ENCODE results near the gene SERAC1.
A peak's percentile ranks its signal among the peaks of the same experiment; 100 is the strongest.

The SERAC1 gene

DNA sequence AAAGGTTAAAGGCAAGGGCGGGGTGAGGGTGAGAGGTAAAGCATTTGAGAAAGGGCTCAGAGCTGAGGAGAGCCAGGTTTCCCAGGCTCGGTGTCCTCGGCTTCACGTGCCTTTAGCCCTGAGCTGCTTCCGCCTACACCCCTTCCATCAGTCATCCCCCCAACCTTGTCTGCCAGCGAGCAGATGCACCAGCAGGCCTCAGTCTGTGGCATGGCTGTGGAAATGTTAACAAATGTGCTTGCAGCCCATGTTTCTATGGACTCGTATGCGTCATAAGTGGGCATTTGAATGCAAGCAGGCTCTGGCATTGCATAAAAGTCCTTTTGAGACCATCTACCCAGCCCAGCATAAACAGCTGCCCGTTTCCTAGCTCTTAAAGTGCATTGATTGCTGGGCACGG, 97.5 kb downstream of the SERAC1 start:
- peaks cover 14% of the 10 kb centered on the region for H3K4me1 ChIP-seq
- no peaks in the 10 kb centered on the region for H3K27me3 ChIP-seq
- H3K4me2 ChIP-seq = no peak overlapping the region
- TF ChIP-seq Cebpa-rat (IDR thresholded peaks at IDR 0.05) = no peak
- H4K20me1 ChIP-seq = no peaks in the 10 kb centered on the region
- no peaks in the 10 kb centered on the region for H3K9me3 ChIP-seq
- H3K9ac ChIP-seq = no peak overlapping the region
- 0 out of 2 replicates have a peak, but pooled peaks cover 12% of the 10 kb centered on the region for H3K36me3 ChIP-seq
- H3K27ac ChIP-seq = no peak overlapping the region
- no peak overlapping the region for H3K4me3 ChIP-seq

DNA sequence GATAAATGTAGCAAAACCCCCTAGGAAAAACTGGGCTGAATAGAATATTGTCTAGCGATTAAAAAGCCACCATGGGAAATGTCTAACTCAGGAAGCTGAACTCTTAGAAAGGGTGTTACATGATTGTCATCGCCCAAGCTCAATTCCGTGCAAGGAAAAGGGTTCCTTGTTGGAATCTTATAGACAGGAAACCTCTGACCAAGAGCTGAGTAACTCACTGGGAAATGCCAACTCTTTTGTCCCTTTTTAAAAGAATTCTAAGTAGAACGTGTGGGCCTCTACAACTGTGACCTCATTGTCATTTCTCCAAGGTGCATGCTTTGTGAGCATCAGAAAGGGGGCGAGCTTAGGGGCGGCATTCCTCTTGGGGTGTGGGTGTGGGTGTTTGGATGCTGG, 98.3 kb downstream of the SERAC1 start:
- Histone ChIP-seq H3K36me3 (0 out of 2 replicates have a peak, but pooled peaks cover 12% of the 10 kb centered on the region), H3K27ac (no peak overlapping the region), H3K4me2 (no peak overlapping the region), H4K20me1 (no peaks in the 10 kb centered on the region), H3K27me3 (no peaks in the 10 kb centered on the region), H3K4me3 (no peak overlapping the region), H3K4me1 (peaks cover 21% of the 10 kb centered on the region), H3K9me3 (no peaks in the 10 kb centered on the region), H3K9ac (no peak overlapping the region)
- no peak for TF ChIP-seq Cebpa-rat (IDR thresholded peaks at IDR 0.05)

DNA sequence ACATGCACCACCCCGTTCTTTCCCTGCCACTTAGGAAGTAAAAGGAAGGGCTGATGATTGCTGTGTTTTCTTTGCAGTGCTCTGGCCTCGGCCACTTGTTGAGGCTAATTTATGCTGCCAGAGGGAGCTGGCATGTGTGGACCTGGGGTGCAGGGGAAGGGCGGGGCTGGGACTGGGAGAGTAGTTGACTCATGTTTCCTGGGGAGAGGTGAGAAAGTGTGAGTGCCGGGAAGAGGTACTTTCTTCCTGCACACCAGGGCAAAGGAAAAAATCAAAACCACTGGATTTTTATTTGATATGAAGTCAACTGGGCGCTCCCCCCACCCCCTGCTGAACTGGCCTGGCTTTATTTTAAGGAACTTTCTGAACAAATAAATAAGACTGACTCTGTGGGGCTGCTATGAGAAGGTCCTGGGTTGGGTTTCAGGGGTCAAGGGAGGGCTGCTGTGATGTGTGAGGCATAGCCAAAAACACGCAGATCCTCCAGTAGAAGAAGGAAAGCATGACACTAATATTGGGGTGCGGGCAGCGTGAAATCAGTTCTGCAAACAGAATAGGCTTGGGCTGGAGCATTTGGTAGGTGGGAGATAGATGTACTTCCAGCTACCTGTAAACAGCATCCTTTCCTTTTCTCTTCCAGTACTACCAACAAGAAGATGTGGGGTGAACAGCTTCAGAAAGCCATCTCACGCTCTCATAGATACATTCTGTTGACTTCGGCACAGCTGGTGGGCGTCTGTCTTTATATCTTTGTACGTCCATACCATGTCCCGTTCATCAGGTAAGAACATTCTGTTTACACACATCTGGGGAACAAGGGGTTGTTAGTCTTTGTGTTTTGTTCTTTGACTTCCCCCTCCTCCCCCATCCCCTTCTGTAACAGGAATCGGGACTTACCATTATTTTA, 98.9 kb downstream of the SERAC1 start:
- H3K27ac ChIP-seq = no peak overlapping the region
- no peaks in the 10 kb centered on the region for H4K20me1 ChIP-seq
- peaks cover 26% of the 10 kb centered on the region for H3K4me1 ChIP-seq
- H3K9ac ChIP-seq = no peak overlapping the region
- H3K9me3 ChIP-seq = no peaks in the 10 kb centered on the region
- TF ChIP-seq Cebpa-rat (IDR thresholded peaks at IDR 0.05) = no peak
- H3K36me3 ChIP-seq = 0 out of 2 replicates have a peak, but pooled peaks cover 12% of the 10 kb centered on the region
- no peak overlapping the region for H3K4me3 ChIP-seq
- no peak overlapping the region for H3K4me2 ChIP-seq
- no peaks in the 10 kb centered on the region for H3K27me3 ChIP-seq

DNA sequence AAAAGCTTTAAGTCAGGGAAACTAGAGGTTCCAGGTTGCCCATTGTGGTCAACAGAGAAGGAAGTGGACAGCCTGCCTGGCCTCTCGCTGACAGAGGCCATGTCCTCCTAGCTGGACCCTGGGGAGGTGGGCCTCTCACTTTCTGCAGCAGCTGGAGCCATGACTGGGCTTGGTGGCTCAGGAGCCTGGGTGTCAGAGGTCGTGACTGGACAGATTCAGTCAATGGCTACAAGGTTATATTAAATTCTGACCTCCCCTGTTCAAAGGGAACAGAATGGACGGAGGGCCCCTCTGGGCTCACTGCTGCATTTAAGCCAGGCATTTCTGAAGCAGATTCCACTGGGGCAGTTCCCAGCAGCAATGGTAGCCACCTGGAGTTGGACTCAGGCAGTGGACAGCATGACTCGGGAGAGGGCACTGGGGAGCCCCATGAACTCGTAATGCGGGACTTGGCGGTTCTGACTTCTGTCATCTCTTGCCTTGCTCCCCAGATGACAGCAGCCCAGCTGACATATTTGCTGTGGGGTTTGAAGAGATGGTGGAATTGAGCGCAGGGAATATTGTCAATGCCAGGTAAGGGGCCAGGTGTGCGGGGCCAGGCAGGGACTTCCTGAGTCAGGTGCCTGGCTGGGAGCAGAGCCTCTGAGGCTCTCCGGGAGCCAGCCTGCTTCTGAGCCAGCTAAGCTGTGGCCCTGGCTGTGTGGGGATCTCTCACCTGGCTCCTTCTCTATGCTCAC, 99.7 kb downstream of the SERAC1 start:
- no peaks in the 10 kb centered on the region for H3K27me3 ChIP-seq
- 0 out of 2 replicates have a peak, but pooled peaks cover 14% of the 10 kb centered on the region for H3K36me3 ChIP-seq
- no peak overlapping the region for H3K4me3 ChIP-seq
- H3K4me1 ChIP-seq = peaks cover 26% of the 10 kb centered on the region
- H3K9me3 ChIP-seq = peaks cover under 1% of the 10 kb centered on the region; the same call in 1 of the 2 replicates
- TF ChIP-seq Cebpa-rat (IDR thresholded peaks at IDR 0.05) = no peak
- H3K9ac ChIP-seq = no peak overlapping the region
- H3K27ac ChIP-seq = no peak overlapping the region
- no peaks in the 10 kb centered on the region for H4K20me1 ChIP-seq
- H3K4me2 ChIP-seq = no peak overlapping the region

DNA sequence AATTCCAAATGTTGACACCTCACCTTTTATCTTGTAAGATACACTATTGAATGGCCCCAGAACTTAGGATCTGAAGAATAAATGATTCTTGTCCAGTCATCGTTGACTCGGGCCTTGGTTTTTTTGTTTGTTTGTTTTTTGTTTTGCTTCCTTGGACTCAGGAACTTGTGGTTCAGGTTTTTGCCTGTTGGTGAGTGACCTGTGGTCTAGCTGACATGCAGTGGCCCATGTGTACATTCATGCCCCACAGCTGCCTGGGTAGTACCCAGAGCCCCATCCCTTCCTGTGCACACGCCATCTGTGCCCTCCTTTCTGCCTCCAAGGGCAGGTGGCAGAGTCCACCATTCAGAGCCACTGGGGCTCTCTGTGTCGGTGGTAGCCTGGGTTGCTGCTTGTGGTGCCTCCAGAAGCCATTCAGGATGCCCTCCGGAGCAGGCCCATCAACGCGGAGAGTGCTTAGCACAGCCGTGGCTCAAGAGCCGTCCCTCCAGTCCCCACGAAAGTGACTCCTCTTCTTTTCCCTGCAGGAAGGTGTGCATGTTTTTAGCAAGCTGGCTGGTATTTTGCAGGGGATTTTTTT, 100.5 kb downstream of the SERAC1 start:
- Histone ChIP-seq H3K36me3 (0 out of 2 replicates have a peak, but pooled peaks cover 14% of the 10 kb centered on the region), H3K4me3 (no peak overlapping the region)
- no peak for TF ChIP-seq Cebpa-rat (IDR thresholded peaks at IDR 0.05)

DNA sequence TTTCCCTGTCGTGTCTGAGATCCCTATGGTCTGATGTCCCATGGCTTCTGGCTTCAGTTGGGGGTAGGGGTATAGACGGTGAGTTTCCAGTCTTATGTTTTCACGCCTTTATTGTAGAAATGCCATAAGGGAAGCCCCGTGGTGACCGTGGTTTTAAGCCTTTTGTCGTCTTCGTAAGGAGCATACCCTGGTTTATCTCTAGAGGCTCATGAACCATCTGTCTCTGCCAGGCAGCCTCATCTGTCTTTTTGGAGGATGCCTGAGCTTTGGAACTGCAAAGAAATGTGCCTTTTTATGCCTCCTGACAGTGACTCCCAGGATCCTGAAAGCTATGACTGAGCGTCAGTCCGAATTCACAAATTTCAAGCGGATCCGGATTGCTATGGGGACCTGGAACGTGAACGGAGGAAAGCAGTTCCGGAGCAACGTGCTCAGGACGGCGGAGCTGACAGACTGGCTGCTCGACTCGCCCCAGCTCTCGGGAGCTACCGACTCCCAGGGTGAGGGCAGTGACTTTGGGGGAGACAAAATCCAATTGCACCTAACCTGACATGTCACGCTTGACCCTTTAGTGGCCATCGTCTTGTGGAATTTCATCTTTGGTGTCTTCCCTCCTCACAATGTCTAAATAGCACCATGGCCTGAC, 101.8 kb downstream of the SERAC1 start:
- H3K4me3 ChIP-seq = no peak overlapping the region
- no peak for TF ChIP-seq Cebpa-rat (IDR thresholded peaks at IDR 0.05)
- H3K36me3 ChIP-seq = 0 out of 2 replicates have a peak, but pooled peaks cover 18% of the 10 kb centered on the region
- no peaks in the 10 kb centered on the region for H3K27me3 ChIP-seq
- no peak overlapping the region for H3K4me2 ChIP-seq
- H3K9ac ChIP-seq = no peak overlapping the region
- no peak overlapping the region for H3K27ac ChIP-seq
- peaks cover 11% of the 10 kb centered on the region for H3K9me3 ChIP-seq
- H4K20me1 ChIP-seq = no peaks in the 10 kb centered on the region
- H3K4me1 ChIP-seq = peaks cover 24% of the 10 kb centered on the region

More for the DNA sequence above, 100.5 kb downstream of the SERAC1 start:
- H3K27me3 ChIP-seq = no peaks in the 10 kb centered on the region
- no peak overlapping the region for H3K9ac ChIP-seq
- H3K4me2 ChIP-seq = no peak overlapping the region
- H3K9me3 ChIP-seq = peaks cover 8% of the 10 kb centered on the region
- H3K4me1 ChIP-seq = peaks cover 26% of the 10 kb centered on the region
- no peak overlapping the region for H3K27ac ChIP-seq
- no peaks in the 10 kb centered on the region for H4K20me1 ChIP-seq

DNA sequence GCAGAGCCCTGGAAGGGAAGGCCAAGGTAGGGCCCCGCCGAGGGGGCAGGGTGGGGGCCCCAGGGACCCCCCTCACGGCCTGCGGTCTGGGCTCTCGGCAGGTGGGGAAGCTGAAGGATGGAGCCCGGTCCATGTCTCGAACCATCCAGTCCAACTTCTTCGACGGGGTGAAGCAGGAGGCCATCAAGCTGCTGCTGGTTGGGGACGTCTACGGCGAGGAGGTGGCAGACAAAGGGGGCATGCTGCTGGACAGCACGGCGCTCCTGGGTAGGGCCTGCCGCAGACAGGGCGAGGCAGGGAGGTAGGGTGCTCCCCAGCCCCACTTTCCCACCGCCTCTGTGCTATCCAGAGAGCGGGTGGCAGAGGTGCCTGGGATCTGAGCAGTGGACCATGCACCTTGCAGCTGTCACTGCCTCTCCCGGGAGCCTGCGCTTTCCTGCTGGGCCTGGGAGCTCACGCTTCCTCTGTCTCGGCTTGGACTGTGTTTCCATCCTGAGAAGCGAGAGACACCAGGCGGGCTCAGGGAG, 103.3 kb downstream of the SERAC1 start:
- H3K4me2 ChIP-seq = peak overlapping the region; percentile 53
- peaks cover 38% of the 10 kb centered on the region for H3K4me1 ChIP-seq
- H3K9ac ChIP-seq = no peak overlapping the region
- H3K9me3 ChIP-seq = peaks cover 11% of the 10 kb centered on the region
- no peak overlapping the region for H3K27ac ChIP-seq
- TF ChIP-seq Cebpa-rat (IDR thresholded peaks at IDR 0.05) = no peak
- H3K36me3 ChIP-seq = 0 out of 2 replicates have a peak, but pooled peaks cover 15% of the 10 kb centered on the region
- H4K20me1 ChIP-seq = no peaks in the 10 kb centered on the region
- H3K4me3 ChIP-seq = no peak overlapping the region
- H3K27me3 ChIP-seq = no peaks in the 10 kb centered on the region

DNA sequence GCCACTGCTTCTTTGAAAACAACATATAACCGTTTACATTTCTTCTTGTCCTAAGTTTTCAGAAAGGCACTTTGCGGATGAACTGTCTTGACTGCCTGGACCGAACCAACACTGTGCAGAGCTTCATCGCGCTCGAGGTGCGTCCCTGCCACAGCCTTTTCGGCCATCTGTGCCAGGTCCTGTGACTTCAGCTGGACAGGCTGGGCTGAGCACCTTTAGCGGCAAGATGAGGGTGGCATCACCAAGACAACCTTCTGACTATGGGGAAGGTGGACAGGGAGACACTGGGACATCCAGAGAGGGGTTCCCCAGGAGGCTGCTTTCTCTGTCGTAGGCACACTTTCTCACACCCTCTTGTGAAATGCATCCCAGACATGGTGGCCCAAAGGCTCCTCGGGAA, 104.3 kb downstream of the SERAC1 start:
- Histone ChIP-seq H3K4me3 (no peak overlapping the region), H3K9me3 (peaks cover 11% of the 10 kb centered on the region), H3K27me3 (no peaks in the 10 kb centered on the region), H3K4me1 (peaks cover 40% of the 10 kb centered on the region), H3K27ac (no peak overlapping the region), H3K4me2 (no peak overlapping the region), H3K9ac (no peak overlapping the region), H3K36me3 (0 out of 2 replicates have a peak, but pooled peaks cover 15% of the 10 kb centered on the region), H4K20me1 (no peaks in the 10 kb centered on the region)
- TF ChIP-seq Cebpa-rat (IDR thresholded peaks at IDR 0.05) = no peak

Measured in BLaER1 (cell line).